ENCODE measurements around the gene ABL1. TPM values are rescaled to one million over a fixed set of nuclear protein-coding genes. Genes with fewer than 3 reads are reported as not detected.

The ABL1 gene
- total RNA-seq, 1 donor from 2014 or later: 36.5 TPM

- Mint-ChIP-seq H3K9me3 (no peaks in the 10 kb centered on the region), H3K36me3 (ENCODE audit: low read depth) (no peaks in the 10 kb centered on the region), H3K27ac (no peak overlapping the region), H3K4me1 (ENCODE audit: low read depth) (no peaks in the 10 kb centered on the region), H3K27me3 (ENCODE audit: low read depth) (no peaks in the 10 kb centered on the region), H3K4me3 (ENCODE audit: low read depth) (no peak overlapping the region)
- no peak for DNase-seq (ENCODE audit: low spot score)
- intact Hi-C loops (cut with micrococcal nuclease): no loop called here
These were observed 59.5 kb downstream of the ABL1 start for GRCh38 chr9:130894546-130894945.

GRCh38 chr9:130895038-130895437, 60.0 kb downstream of the ABL1 start:
- intact Hi-C loops (cut with micrococcal nuclease): no loop called here
- no peaks in the 10 kb centered on the region for H3K4me1 Mint-ChIP-seq (ENCODE audit: low read depth)
- no peaks in the 10 kb centered on the region for H3K27me3 Mint-ChIP-seq (ENCODE audit: low read depth)
- no peak overlapping the region for H3K27ac Mint-ChIP-seq
- no peak overlapping the region for H3K4me3 Mint-ChIP-seq (ENCODE audit: low read depth)
- no peaks in the 10 kb centered on the region for H3K9me3 Mint-ChIP-seq
- DNase-seq (ENCODE audit: low spot score): no peak
- no peaks in the 10 kb centered on the region for H3K36me3 Mint-ChIP-seq (ENCODE audit: low read depth)

- no peak for DNase-seq (ENCODE audit: low spot score)
- no peaks in the 10 kb centered on the region for H3K4me1 Mint-ChIP-seq (ENCODE audit: low read depth)
- no peaks in the 10 kb centered on the region for H3K9me3 Mint-ChIP-seq
- H3K4me3 Mint-ChIP-seq (ENCODE audit: low read depth): no peak overlapping the region
- H3K27me3 Mint-ChIP-seq (ENCODE audit: low read depth): no peaks in the 10 kb centered on the region
- intact Hi-C loops (cut with micrococcal nuclease): no loop called here
- H3K36me3 Mint-ChIP-seq (ENCODE audit: low read depth): no peaks in the 10 kb centered on the region
- no peak overlapping the region for H3K27ac Mint-ChIP-seq
These were observed 60.6 kb downstream of the ABL1 start for GRCh38 chr9:130895481-130896232.

- Mint-ChIP-seq H3K9me3 (no peaks in the 10 kb centered on the region), H3K4me1 (ENCODE audit: low read depth) (no peaks in the 10 kb centered on the region), H3K4me3 (ENCODE audit: low read depth) (no peak within 1 kb of the TSS), H3K36me3 (ENCODE audit: low read depth) (no peaks in the 10 kb centered on the region), H3K27me3 (ENCODE audit: low read depth) (no peaks in the 10 kb centered on the region), H3K27ac (no peak within 1 kb of the TSS)
- DNase-seq (ENCODE audit: low spot score): no peak
- intact Hi-C loops (cut with micrococcal nuclease): no loop called here
These were observed 61.4 kb downstream of the ABL1 start, which contains the start of gene QRFP for GRCh38 chr9:130896233-130897014. QRFP (minus strand) TSS chr9:130896812; CDS start chr9:130893838, 2,974 bp downstream.

- no peaks in the 10 kb centered on the region for H3K4me1 Mint-ChIP-seq (ENCODE audit: low read depth)
- intact Hi-C loops (cut with micrococcal nuclease): no loop called here
- no peak for DNase-seq (ENCODE audit: low spot score)
- no peaks in the 10 kb centered on the region for H3K36me3 Mint-ChIP-seq (ENCODE audit: low read depth)
- H3K27me3 Mint-ChIP-seq (ENCODE audit: low read depth): no peaks in the 10 kb centered on the region
- no peak overlapping the region for H3K27ac Mint-ChIP-seq
- H3K9me3 Mint-ChIP-seq: no peaks in the 10 kb centered on the region
- H3K4me3 Mint-ChIP-seq (ENCODE audit: low read depth): no peak overlapping the region
These were observed 62.2 kb downstream of the ABL1 start for GRCh38 chr9:130897105-130897751.

GRCh38 chr9:130897848-130898551, 62.9 kb downstream of the ABL1 start:
- H3K36me3 Mint-ChIP-seq (ENCODE audit: low read depth): no peaks in the 10 kb centered on the region
- H3K4me1 Mint-ChIP-seq (ENCODE audit: low read depth): no peaks in the 10 kb centered on the region
- no peak overlapping the region for H3K4me3 Mint-ChIP-seq (ENCODE audit: low read depth)
- no peaks in the 10 kb centered on the region for H3K9me3 Mint-ChIP-seq
- no peak for DNase-seq (ENCODE audit: low spot score)
- H3K27ac Mint-ChIP-seq: no peak overlapping the region
- H3K27me3 Mint-ChIP-seq (ENCODE audit: low read depth): no peaks in the 10 kb centered on the region
- intact Hi-C loops (cut with micrococcal nuclease): no loop called here

GRCh38 chr9:130898552-130898852, 63.4 kb downstream of the ABL1 start:
- no peaks in the 10 kb centered on the region for H3K36me3 Mint-ChIP-seq (ENCODE audit: low read depth)
- H3K9me3 Mint-ChIP-seq: no peaks in the 10 kb centered on the region
- H3K4me1 Mint-ChIP-seq (ENCODE audit: low read depth): no peaks in the 10 kb centered on the region
- no peak overlapping the region for H3K27ac Mint-ChIP-seq
- H3K27me3 Mint-ChIP-seq (ENCODE audit: low read depth): no peaks in the 10 kb centered on the region
- intact Hi-C loops (cut with micrococcal nuclease): no loop called here
- no peak overlapping the region for H3K4me3 Mint-ChIP-seq (ENCODE audit: low read depth)
- DNase-seq (ENCODE audit: low spot score): no peak

GRCh38 chr9:130899051-130899748, 64.1 kb downstream of the ABL1 start:
- Mint-ChIP-seq H3K9me3 (no peaks in the 10 kb centered on the region), H3K27me3 (ENCODE audit: low read depth) (no peaks in the 10 kb centered on the region), H3K4me1 (ENCODE audit: low read depth) (no peaks in the 10 kb centered on the region), H3K27ac (no peak overlapping the region), H3K4me3 (ENCODE audit: low read depth) (no peak overlapping the region), H3K36me3 (ENCODE audit: low read depth) (no peaks in the 10 kb centered on the region)
- no peak for DNase-seq (ENCODE audit: low spot score)
- intact Hi-C loops (cut with micrococcal nuclease): no loop called here

GRCh38 chr9:130900701-130901497, 65.8 kb downstream of the ABL1 start:
- no peak overlapping the region for H3K27ac Mint-ChIP-seq
- intact Hi-C loops (cut with micrococcal nuclease): no loop called here
- H3K36me3 Mint-ChIP-seq (ENCODE audit: low read depth): no peaks in the 10 kb centered on the region
- DNase-seq (ENCODE audit: low spot score): no peak
- H3K9me3 Mint-ChIP-seq: no peaks in the 10 kb centered on the region
- H3K4me3 Mint-ChIP-seq (ENCODE audit: low read depth): no peak overlapping the region
- no peaks in the 10 kb centered on the region for H3K27me3 Mint-ChIP-seq (ENCODE audit: low read depth)
- H3K4me1 Mint-ChIP-seq (ENCODE audit: low read depth): no peaks in the 10 kb centered on the region

- Mint-ChIP-seq H3K4me1 (ENCODE audit: low read depth) (no peaks in the 10 kb centered on the region), H3K4me3 (ENCODE audit: low read depth) (no peak overlapping the region), H3K27ac (no peak overlapping the region), H3K36me3 (ENCODE audit: low read depth) (no peaks in the 10 kb centered on the region), H3K27me3 (ENCODE audit: low read depth) (no peaks in the 10 kb centered on the region), H3K9me3 (no peaks in the 10 kb centered on the region)
- no peak for DNase-seq (ENCODE audit: low spot score)
- intact Hi-C loops (cut with micrococcal nuclease): no loop called here
These were observed 66.6 kb downstream of the ABL1 start for GRCh38 chr9:130901498-130902203.

Measured in activated T-helper 2 cell treated with anti-CD3 and anti-CD28 coated beads, Interferon-gamma antibody, Interleukin-2, Interleukin-4, amounts not matched to agents 10 μg/mL and 5 μg/mL and 100 μg/mL, durations not matched to agents 14 hours and 24 hours and 36 hours (primary cell).